ENCODE measurements around the gene GNG14.
A peak's percentile ranks its signal among the peaks of the same experiment; 100 is the strongest.
"Not testable (repeated sequence)": the region's sequence is repeated elsewhere in the genome, so short reads cannot be mapped to it uniquely, and the experiment has no call there.

Gene GNG14

DNA sequence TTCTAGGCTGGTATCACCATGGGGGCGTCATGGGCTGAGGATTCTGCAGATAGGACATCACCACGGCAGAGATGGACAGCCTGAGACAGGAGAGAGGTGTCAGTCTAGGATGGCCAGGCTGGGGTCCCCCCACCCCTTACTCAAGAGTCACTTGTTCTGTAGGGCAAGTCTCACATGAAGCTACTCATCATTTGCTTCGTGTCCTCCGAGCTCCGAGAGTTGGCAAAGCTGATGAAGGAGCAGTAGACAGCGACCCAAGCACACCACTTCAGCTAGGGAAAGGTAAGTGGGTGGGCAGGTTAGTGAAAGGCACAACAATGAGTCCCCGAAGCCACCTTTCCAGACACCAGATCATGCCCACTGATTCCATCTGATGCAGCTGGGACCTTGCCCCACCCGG lies 19.5 kb upstream of the GNG14 start:
- no peak for DNase-seq

DNA sequence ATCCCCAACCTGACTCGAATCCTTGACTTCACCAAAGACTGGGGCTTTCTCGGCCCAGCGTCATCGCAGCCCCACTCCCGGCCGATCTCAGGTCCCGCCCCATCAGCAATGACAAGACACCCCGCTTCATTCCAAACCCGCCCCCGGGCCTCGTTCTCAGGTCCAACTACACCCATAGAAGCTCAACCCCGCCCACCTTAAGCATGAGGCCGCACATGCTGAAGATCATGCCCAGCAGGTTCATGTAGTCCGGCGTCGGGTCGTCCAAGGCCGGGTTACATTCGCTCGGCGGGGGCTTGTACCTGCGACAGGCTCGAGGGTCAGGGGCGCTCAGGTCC lies 18.9 kb upstream of the GNG14 start:
- DNase-seq: peak; percentile 54

GRCh38 chr19:12669270-12670158 lies 18.3 kb upstream of the GNG14 start:
- DNase-seq: peak; percentile 69

GRCh38 chr19:12670159-12670928 lies 17.5 kb upstream of the GNG14 start:
- DNase-seq: no peak

- no peak for DNase-seq
Observed at GRCh38 chr19:12672744-12673143, 15.1 kb upstream of the GNG14 start.

- DNase-seq: no peak
Observed at GRCh38 chr19:12675399-12675798, 12.4 kb upstream of the GNG14 start.

- no peak for DNase-seq
Observed at GRCh38 chr19:12675940-12676339, 11.9 kb upstream of the GNG14 start.

DNA sequence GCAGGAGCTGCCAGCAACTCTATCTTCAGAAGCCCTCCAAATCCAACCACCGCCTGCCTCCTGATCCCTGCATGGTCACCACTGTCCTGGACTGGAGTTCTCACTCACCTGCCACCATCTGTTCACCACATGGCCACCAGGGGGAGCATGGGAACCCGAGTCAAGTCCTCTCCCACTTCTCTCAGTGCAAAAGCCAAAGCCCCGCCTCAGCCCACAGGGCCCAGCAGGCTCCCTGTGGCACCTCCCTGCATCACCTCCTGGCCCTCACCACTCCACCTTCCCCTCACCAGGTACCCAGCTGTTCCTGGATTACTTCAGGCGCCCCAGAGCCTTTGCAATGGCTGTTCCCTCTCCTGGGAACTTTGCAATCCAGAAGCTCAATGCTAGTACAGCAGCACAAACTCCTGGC lies 11.4 kb upstream of the GNG14 start:
- DNase-seq: peak; percentile 81

DNA sequence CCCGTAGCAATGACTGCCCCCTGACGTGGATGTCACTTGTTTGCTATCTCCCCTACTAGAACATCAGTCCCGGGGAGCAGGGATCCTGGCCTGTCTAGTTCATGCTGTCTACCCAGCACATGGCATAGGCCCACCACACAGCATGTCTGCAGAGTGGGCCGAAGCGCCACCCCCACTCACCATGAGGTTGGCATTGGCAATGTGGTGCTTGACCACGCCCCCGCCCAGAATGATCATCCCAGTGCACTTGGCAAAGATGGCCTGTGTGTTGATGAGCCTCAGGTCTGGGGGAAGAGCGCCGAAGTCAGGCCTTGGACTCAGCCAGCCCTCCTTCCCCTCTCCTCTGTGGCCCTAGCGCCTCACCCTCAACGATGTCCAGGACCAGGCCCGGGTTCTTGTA lies 10.9 kb upstream of the GNG14 start:
- DNase-seq: no peak

- not testable (repeated sequence) for DNase-seq
Observed at GRCh38 chr19:12678039-12678438, 9.8 kb upstream of the GNG14 start.

DNA sequence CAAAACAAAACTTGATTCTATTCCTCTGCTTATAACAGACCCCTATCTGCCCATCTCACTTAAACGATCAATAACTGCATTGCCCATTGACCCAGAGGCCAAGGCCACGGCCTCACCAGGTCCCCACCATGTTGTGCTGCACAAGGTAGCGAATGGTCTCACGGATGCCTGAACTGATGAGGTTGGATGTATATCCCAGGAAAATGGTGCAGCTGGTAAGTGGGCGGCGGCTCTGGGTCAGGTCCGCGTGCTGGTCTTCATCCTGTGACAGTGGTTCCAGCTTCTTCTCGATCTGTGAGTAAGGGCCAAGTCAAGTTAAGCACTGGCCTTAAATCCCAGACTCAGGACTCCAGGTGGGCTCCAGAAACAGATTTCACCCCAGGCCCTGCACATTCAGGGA lies 7.8 kb upstream of the GNG14 start:
- DNase-seq: no peak

- DNase-seq: peak; percentile 82
Observed at GRCh38 chr19:12681074-12681987, 6.5 kb upstream of the GNG14 start, which contains the start of gene DHPS. DHPS (minus strand) TSS chr19:12681880; CDS start chr19:12681766, 114 bp downstream.

GRCh38 chr19:12685831-12686230 lies 2.0 kb upstream of the GNG14 start:
- no peak for DNase-seq

GRCh38 chr19:12689012-12689411 lies 1.2 kb downstream of the GNG14 start:
- DNase-seq: no peak

- DNase-seq: no peak
Observed at GRCh38 chr19:12689581-12690216, 1.9 kb downstream of the GNG14 start.

DNA sequence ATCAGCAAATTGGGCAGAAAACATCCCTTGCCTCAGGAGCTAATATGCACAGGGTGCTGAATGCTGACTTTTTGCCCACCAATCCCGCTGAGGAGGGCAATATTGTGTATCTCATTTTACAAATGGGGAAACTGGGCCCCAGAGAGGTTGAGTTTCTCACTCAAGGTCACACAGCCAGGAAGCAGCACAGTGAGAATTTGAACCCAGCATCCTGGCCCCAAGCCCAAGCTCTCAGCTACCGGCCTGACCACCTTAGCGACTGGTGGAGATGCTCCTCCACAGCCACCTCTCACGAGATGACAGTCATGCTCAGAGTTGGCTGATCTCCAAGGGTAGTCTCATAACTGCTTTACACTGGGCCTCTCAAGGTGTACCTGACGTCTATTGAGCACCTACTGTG lies 5.2 kb downstream of the GNG14 start:
- DNase-seq: no peak

DNA sequence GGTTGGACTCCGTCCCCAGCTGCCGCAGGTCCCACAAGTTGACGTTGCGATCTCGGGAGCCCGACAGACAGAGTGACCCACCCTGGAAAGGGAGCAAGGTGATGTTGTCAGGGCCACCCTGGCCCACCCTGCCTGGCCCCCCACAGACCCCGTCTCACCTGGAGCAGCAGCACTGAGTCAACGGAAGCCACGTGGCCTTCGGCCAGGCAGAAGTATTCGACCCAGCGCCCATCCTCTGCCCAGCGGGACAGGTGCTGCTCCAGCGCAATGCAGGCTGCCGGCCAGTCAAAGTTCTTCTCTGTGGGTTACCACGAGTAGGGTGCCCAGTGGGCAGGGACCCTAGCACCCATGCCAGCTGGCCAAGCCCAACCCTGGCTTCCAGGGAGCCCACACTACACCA lies 6.8 kb downstream of the GNG14 start:
- DNase-seq: no peak

GRCh38 chr19:12695096-12695495 lies 7.3 kb downstream of the GNG14 start:
- DNase-seq: no peak

DNA sequence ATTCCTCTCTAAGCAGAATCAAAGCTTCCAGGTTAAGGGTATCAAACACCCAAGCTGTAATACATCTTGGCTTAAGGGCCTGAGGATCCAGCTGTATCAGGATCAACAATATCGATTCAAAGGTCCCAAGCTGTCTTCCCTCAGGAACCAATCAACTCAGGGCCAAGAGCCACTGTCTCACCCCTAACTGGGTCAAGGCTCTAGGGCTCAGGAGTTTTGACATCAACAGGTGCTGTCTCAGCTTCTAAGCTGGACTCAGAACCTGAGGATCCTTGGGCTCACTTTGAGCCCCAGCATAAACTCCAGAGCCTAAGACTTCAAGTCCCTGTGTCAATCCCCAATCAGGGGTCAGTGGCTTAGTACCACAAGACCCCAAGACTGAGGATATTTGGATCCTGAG lies 7.7 kb downstream of the GNG14 start:
- DNase-seq: no peak

GRCh38 chr19:12695997-12696365 lies 8.2 kb downstream of the GNG14 start:
- DNase-seq: no peak

DNA sequence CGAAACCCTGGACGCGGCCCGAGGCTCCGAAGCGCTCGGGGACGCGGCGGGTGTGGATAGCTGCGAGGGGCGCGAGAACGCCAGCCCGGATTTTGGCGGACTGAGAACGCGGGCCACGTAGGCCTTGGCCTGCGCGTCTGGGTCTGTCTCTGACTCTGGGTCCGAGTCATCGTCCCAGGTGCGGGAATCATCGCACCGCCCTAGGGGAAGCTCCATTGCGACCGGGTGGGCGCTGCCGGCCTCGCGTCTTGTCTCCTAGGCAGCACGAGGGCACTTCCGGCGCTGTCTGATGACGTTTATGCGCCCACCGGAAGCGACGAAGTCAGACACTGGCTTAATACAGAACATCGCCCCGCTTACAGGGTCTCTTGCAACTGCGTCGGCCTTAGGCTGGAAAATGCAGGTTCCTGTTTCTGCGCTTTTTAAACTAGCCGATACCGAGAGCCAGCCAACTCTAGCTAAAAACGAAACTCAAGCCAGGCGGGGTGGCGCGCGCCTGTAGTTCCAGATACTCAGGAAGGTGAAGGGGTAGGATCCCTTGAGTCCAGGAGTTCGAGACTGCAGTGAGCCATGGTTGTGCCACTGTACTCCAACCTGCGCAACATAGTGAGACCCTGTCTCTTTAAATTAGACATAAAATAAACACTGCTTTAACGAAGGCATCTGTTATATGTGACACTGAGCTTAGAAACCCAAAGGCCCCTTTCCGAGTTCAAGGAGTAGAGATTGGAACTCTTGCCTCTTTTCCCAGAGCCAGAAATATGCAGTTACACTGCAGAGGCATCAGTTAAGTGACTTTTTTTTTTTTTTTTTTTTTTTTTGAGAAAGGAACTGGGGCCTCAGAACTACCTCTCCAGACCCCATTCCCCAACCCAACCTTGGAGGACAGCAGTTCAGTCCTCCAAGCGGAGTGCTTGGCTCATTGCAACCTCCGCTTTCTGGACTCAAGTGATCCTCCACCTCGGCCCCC lies 8.9 kb downstream of the GNG14 start, which contains the start of gene FBXW9:
Gene FBXW9 (minus strand): TSS at position 266 of the 970 bp plus-strand sequence. CDS start 50 bp downstream, at position 216.
- DNase-seq: peak; percentile 99

Data from activated T-cell treated with anti-CD3 and anti-CD28 coated beads for 4 hours (primary cell).